GM21528 (cell line): ENCODE results near the gene ISY1.
A peak's percentile ranks its signal among the peaks of the same experiment; 100 is the strongest.
"Not testable (repeated sequence)": the region's sequence is repeated elsewhere in the genome, so short reads cannot be mapped to it uniquely, and the experiment has no call there.

Experiments used
- ATAC-seq: cut with Tn5 transposase; IDR thresholded peaks from one replicate; pipeline ENCODE4 v1.9.1; 2021; ENCODE audit warnings: mild to moderate bottlenecking, moderate library complexity; ENCODE audit not compliant: unreplicated experiment, low FRiP score

The ISY1 gene

GRCh38 chr3:129121016-129121791, 39.7 kb downstream of the ISY1 start:
- peak; percentile 41 for ATAC-seq

DNA sequence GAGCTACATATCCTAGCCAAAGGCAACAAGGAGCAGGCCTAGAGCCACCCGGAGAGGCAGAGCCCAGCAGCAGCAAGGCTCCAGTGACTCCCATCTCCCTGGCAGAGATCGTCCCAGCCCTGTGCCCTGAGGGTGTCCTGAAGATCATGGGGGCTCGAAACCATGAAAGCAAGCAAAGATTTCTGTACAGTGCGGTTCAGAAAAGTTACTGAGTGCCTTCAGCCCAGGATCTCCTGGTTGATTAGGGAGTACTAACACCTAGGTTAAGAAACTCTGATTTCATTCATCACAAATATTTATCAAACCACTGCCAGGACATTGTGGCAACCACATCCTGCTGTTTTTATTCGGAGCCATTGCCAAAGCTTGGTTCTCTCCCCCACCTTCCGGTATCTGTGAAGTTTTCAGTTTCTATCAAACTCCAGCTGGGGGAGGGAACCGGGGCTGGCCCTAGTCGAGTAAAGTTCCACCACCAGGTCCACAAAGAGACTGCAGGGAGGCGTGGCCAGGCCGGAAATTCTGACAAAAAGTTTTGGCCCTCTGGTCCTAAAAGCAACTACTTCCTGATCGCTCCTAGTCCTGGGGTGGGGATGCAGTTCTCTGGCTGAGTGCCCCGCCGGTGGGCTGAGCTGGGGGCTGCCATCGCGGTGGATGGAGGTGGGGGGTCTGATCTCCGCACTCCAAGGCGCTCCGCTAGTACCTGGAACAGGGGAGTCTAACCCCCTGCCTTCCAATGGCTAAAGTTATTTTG, 40.4 kb downstream of the ISY1 start:
- peak; percentile 70 for ATAC-seq

DNA sequence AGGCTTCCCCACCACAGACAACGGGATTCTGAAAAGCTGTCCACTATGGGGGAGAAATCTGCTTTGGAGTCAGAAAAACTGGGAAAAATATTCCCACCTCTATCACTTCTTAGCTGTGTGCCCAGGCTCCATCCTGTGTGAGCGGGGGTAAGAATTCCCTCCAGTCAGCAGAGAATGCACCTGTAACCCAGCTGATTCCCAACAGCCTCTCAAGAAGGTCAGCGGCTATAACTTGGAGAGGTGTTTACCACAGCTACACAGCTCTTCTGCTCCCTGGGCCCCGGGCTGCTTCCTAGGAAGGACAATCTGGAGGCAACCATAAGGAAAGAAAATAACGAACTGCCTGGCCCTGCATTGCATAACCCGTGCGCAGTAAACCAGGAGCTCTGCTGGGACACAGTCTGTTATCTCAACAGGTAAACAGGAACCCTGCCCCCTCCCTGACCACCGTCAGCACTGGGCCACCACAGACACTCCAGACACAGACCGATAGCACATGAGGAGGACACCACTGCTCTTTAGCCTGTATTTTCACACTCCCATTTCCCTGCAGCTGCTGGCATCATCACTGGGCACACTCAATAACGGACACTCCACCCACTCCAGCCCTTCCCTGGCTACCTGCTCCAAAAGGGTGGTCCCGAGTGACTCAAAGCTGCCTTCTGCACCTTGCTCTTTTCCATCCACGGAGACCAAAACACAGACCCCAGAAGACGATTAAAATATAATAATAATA, 41.3 kb downstream of the ISY1 start:
- ATAC-seq: no peak

- ATAC-seq: no peak
These were observed 42.1 kb downstream of the ISY1 start for GRCh38 chr3:129118745-129119144.

- ATAC-seq: no peak
These were observed 43.7 kb downstream of the ISY1 start for GRCh38 chr3:129117134-129117533.

GRCh38 chr3:129116482-129116946, 44.3 kb downstream of the ISY1 start:
- no peak for ATAC-seq

DNA sequence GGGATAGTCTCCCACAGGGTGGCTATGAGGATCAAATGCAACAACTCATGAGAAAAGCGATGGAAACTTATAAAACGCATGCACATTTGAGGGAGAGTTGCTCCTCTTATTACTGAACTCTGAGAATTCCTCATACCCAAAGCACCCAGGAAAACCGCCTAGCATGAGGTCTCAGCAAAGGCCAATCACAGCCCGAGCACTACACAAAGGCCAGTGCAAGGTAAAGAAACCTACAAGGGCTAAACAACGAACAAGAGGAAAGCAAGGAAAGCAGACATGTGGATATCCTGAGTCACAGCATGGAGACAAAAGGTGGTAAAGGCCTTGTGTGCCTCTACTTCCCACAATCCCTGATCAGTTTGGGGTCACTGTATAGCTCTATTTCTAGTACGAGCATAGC, 46.4 kb downstream of the ISY1 start:
- no peak for ATAC-seq

DNA sequence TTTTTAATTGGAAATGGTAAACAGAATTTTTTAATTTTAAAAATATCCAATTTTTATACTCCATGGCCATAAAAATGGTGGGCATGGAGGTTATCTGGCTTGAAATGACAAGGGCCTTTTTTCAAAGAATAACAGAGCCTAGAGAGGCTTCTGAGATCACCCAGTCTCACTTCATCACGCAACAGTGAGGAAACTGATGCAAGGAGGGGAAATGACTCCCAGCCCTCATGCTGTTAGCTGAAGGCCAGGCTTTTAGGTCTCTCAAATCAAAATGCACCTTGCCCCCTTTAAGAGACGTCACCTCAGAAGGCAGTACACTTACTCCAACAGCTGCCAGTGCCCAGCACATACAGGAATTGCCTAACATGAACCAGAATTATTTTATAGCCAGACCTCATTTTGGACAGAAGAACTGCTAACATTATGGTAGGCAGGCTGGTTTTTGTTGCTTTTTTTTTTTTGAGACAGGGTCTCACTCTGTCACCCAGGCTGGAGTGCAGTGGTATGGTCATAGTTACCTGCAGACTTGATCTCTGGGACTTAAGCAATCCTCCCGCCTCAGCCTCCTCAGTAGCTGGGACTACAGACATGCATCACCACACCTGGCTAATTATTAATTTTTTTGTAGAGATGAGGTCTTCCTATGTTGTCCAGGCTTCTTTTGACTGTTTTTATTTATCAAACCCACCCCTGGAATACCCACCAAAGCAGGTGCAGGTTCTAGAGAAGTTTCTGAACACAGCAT, 48.4 kb downstream of the ISY1 start:
- ATAC-seq: no peak

DNA sequence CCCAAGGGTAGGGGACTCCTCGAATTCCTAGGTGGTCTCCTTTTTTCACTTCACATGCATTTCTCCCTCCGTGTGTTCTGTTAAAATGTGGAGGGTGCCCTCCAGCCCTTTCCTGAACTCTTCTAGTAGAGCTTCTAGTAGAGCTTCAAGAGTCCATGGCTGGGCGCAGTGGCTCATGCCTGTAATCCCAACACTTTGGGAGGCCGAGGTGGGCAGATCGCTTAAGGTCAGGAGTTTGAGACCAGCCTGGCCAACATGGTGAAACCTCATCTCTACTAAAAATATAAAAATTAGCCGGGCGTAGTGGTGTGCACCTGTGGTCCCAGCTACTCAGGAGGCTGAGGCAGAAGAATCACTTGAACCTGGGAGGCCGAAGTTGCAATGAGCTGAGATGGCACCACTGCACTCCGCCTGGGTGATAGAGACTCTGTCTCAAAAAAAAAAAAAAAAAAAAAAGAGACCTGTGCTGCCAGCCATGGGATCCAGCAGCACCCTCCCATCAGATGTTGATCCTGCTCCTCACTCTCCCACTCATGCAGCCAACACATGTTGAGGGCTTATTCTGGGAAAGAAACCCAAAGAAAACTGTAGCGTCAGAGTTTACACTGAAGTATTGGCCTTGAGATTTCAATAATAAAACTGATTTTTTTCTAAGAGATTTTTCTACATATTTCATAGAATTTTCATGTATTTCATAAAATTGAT, 49.6 kb downstream of the ISY1 start:
- ATAC-seq: not testable (repeated sequence)

DNA sequence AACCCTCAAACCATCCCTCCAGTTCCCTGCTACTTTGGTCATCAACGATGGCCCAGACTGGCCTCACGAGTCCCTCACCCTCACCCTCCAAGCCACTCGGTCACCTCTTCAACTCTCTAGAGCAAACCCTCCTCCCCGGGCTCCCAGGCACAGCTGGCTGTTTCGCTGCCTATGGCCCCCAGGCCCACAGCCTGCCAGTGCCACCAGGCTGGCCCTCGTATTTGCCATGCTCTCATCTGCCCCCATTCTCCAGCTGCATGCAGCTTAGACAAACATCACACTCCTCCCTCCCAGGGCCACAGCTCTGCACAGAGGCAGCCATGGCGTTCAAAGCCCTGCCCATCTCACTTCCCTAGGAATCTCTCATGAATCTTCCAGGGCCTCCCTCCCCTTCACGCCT, 53.1 kb downstream of the ISY1 start:
- no peak for ATAC-seq

GRCh38 chr3:129106866-129107565, 53.8 kb downstream of the ISY1 start:
- no peak for ATAC-seq

- ATAC-seq: no peak
These were observed 54.5 kb downstream of the ISY1 start for GRCh38 chr3:129106320-129106719.

DNA sequence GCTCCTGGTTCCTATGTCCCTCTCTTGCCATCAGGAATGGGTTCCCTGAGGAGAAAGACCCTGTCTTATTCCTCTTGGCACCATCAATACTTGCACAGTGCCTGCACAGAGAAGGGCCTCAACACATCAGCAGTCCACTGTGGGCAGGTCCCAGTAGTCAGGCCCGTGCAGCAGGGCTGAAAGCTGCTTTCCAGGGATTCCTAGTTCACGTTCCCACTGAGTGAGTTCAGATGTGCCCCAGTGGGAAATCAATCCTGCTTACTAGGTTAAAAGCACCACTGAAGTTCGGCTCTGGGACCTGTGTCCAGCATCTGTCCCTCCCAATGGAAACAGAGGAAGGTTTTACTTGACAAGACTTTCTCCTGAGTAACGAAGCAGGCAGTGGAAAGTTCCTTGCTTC, 55.0 kb downstream of the ISY1 start:
- ATAC-seq: no peak

GRCh38 chr3:129104498-129105079, 56.3 kb downstream of the ISY1 start:
- ATAC-seq: no peak

GRCh38 chr3:129104051-129104450, 56.8 kb downstream of the ISY1 start:
- ATAC-seq: no peak

DNA sequence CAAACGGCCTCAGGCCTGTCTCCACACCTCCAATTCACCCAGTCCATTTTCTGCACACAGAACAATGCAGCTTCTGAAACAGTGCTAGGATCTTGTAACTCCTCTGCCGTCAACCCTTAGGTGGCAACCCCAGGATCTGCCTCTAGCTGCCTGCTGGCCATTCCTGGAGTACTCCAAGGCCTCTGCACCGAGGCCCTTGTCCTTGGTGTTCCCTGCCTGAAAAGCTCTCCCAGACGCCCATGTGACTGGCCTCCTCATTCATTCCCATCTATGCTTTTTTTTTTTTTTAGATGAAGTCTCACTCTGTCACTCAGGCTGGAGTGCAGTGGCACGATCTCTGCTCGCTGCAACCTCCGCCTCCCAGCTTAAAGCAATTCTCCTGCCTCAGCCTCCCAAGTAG, 57.6 kb downstream of the ISY1 start:
- no peak for ATAC-seq

DNA sequence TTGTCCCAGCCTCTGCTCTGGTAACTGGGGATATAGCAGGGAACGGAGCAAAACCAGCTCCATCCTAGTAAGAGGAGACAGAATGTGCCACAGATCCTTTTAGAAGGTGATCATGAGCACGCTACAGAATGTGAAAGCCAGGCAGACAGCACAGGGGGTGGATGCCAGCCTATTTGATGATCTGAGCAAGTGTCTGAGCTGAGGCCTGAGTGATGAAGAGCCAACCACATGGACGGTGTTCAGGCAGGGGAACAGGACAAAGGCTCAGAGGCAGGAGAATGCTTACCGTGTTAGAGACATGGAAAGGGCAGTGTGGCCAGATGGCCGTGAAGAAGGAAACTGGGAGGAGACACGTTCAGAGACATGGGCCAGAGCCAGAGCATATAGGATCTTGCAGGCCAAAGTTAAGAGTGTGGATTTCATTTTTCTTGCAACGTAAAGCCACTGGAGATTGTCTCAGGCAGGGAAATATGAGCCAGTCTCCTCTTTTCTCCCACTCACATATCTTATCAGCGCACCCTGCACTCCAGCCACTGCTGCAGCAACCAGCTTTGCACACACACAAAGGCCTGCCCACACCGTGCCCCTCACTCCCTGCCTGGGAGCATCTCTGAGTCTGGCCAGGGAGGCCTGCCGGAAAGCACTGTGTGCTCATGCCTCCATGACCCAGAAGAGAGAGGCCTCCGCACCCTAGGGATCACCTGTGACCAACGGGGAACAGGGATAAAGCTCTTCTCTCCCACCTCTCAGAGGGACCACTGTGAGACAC, 59.3 kb downstream of the ISY1 start:
- ATAC-seq: no peak

- no peak for ATAC-seq
These were observed 60.6 kb downstream of the ISY1 start for GRCh38 chr3:129100274-129100673.
